OCI-LY1 (cell line): Measurements from ENCODE around the gene TCAIM.

Source experiments
- CTCF ChIP-seq: fragments of 200-600 bp; sonication (generic), shearing (Covaris generic); IDR thresholded peaks from 2 replicates; pipeline ENCODE4 v1.5.1; 2017; ENCODE audit warnings: mild to moderate bottlenecking, antibody characterized with exemption, low read length, moderate library complexity, mixed read lengths
- EZH2 ChIP-seq: fragments of 200-600 bp; sonication (generic), shearing (Covaris generic); IDR thresholded peaks from 2 replicates; pipeline ENCODE4 v1.8.0; 2017; ENCODE audit warnings: borderline replicate concordance, mixed run types, mild to moderate bottlenecking, antibody characterized with exemption, low read length, moderate library complexity, mixed read lengths

DNA sequence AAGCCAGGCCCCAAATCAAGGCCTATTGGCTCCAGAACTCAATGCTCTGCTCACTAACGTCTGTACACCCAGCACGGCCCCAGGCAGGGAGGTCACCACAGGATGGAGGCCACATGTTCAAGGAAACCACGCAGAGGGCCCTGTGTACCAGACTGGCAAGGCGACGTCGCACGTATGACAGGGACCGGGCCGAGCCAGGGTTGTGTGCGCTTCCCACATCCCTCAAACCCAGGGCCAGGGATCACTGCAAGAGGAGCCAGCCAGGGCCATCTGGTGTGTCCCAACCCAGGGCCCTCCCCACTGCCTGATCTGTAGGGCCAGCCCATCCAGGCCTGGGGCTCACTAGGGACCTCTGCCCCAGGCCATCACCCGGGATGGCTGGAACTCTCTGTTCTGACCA, 76.9 kb downstream of the TCAIM start:
- TF ChIP-seq EZH2 = no peak
- TF ChIP-seq CTCF = no peak
